GM21619 (cell line): ENCODE results near the gene GP9.
"Not testable (repeated sequence)": the region's sequence is repeated elsewhere in the genome, so short reads cannot be mapped to it uniquely, and the experiment has no call there.

Source experiments
- ATAC-seq: cut with Tn5 transposase; IDR thresholded peaks from one replicate; pipeline ENCODE4 v1.9.1; 2021; ENCODE audit not compliant: unreplicated experiment

The GP9 gene

GRCh38 chr3:129047553-129047839 is 13.1 kb upstream of the GP9 start:
- ATAC-seq: no peak

DNA sequence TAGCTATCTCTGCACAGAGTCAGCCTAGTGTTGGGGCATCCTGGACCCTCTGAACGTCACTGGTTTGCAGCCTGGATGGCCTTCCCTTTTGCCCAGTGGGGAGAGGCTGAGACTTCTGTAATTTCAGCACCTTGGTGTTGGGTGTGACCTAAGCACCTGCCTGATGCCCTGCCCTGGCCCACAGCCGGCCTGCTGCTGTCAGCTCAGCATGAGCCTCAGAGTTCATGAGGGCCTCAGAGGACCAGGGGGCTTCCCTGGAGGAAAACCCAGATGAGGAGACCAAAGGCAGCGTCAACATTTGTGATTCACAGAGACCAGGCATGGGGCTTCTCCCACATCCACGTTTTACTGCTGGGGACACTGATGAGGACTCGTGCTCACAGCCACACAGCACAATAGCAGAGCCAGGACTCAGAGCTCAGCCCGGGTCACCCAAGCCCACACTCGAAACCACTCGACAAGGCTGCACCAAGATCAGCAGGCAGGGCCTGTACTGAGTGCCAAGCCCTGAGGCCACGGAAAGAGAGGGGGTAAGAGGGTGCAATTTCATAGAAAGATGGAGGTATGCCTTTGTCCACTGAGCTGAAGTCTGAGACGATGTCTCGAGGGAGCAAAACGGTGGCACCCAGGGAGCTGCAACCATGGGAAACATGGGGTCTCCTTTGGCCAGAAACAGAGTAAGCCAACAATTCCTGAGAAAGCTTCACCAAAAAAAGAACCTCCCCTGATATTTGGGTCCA is 9.9 kb upstream of the GP9 start:
- no peak for ATAC-seq

DNA sequence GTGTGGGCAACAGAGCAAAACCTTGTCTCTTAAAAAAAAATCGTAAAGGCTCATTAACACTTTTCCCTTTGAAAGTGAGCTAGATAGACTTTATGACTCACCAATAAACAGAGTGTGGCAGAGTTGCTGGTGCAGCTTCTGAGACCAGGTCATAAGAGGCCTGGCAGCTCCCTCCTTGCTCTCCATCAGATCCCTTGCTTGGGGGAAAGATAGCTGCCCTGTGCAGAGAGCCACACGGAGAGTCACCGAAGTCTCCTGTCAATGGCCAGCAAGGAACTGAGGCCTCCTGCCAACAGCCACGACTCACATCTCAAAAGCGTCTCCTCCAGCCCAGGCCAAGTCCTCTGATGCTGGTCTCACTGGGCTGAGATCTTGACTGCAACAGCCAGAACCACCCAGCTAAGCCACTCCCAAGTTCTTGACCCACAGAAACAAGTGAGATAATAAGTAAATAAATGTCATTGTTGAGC is 8.7 kb upstream of the GP9 start:
- ATAC-seq: no peak

- no peak for ATAC-seq
Measured at GRCh38 chr3:129052675-129053074, 7.9 kb upstream of the GP9 start.

DNA sequence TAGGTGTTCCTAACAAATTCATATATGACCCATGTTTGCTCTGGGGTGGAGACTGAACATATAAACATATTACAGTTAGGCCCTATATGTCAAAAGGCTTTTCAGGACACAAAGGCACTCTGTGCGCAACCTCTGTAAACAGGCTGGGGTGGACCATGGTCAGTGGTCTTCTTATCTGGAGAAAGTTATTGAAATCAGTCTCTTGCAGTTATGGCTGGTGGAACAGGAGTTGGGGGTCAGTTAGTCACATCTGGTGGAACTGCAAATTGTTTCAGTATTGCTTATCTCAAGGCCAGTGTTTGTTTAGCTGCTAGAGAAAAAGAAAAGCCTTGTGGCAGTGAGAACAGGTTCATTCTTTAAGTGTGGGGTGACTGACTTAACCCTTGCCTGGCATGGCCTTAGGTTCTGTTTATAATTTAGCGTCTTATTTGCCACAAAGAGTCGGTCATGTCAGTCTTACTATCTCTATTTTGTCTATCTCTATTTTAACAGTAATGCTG is 5.9 kb upstream of the GP9 start:
- no peak for ATAC-seq

DNA sequence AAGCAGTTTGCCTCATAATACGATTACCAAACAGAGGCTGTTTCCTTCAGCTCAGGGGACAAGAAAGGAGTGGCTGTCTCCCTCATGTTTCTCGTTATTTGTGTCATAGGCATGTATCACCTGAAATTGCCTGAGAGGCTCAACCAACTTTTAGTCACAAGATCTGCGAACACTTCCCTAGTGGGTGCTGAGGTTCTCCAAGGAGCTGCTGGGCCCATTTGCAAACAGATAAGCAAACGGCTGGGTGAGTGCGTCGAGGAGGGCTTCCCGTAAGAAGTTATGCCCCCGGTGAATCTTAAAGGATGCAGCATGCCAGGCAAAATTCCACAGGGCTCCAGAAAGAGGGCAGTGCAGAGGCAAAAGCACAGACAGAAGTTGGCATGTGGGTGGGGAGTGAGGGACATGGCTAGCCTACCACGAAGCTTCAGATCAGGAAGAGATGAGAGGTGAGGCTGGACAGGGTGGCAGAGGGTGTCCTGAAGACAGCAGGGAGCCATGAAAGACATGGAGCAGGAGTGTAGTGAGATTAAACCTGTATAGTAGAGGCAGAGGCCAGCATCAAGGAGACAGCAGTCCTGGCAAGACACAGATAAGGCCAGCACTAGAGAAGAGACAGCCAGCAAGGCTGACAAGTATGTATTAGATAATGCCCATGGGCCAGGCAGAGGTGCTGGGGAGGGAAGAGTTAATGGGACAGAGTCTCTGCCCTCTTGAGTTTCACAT is 4.0 kb upstream of the GP9 start:
- no peak for ATAC-seq

GRCh38 chr3:129057249-129057648 is 3.3 kb upstream of the GP9 start:
- ATAC-seq: no peak

GRCh38 chr3:129058441-129059200 is 2.0 kb upstream of the GP9 start:
- ATAC-seq: no peak

- no peak for ATAC-seq
Measured at GRCh38 chr3:129059311-129059958, 1.1 kb upstream of the GP9 start.

- no peak for ATAC-seq
Measured at GRCh38 chr3:129061023-129061887, 676 bp downstream of the GP9 start.

DNA sequence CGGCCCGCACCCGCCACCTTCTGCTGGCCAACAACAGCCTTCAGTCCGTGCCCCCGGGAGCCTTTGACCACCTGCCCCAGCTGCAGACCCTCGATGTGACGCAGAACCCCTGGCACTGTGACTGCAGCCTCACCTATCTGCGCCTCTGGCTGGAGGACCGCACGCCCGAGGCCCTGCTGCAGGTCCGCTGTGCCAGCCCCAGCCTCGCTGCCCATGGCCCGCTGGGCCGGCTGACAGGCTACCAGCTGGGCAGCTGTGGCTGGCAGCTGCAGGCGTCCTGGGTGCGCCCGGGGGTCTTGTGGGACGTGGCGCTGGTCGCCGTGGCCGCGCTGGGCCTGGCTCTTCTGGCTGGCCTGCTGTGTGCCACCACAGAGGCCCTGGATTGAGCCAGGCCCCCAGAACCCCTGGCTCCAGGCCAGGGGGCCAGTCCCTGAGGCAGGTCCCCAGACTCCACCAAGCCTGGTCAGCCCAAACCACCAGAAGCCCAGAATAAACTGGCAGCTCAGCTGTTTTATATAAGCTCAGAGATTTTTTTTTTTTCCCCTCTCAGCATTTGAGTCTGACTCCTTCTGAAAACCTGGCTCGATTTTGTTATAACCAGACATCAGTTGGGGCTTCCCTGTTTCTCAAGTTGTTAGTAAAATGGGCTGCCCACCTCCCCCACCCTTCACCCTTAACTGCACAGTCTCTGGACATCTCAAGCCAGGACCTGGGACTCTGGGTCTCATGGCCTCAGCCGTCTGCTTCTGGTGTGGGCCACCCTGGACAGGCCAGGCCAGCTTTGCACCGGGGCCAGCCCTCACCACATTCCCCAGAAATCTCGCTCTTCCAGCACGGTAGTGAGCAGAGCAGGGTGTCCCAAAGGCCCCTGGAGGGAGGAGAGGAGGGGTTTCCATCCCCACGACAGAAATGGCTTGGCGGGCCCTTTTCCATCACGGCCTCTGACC is 1.6 kb downstream of the GP9 start:
- ATAC-seq: no peak

GRCh38 chr3:129063091-129063640 is 2.6 kb downstream of the GP9 start:
- no peak for ATAC-seq

DNA sequence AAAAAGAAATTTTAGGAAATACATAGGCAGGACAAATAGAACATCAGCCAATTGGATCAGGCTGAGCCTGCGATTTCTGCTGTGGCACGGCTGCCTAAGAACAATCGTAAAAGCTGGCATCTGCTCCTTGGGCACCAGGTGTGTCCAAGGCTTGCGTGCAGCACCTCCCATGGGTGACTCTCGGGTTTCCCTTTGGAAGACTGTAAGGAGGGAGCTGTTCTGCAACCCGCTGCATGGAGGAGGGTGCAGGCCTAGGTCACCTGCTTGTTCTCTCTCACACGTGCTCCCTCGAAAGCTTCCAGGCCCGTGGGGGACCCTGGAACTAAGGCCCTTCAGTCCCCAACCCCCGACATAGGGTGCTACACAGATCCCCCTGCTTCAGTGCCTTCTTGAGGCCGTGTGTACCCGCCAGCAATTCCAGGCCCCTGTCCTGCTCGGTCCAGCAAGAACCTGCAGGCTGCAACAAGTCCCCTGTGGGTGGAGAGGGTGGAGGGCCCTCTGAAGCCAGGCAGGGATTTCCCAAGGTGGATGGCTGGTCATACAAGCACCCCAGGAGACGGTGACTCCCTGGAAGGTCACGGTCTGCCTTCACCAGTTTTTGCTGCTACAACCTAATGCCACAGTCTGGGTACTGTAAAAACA is 3.4 kb downstream of the GP9 start:
- no peak for ATAC-seq

DNA sequence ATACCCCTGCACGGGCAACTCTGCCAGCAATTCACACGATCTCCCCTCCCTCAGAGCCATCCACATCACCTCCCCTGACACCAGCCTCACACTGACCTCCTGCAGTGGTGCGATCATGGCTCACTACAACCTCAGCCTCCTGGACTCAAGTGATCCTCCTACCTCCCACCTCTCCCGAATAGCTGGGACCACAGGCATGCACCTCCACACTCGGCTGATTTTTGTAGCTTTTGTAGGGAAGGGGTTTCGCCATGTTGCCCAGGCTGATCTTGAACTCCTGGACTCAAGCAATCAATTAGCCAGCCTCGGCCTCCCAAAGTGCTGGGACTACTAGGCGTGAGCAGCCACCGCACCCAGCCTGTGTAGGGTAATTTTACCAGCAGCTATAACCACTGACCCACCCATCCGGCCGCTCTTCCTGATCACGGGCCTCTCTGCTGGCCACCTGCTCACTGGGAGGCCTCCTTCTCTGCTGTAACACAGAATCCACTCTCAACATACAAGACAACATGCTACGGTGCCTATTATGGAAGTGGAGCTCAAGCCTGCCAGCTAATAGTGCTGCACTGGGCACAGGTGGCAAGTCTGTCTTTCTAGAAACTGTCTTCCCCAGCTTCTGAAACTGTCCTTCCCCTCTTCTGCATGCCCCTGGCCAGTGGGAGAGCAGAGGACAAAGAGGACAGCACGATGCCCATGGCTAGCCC is 4.6 kb downstream of the GP9 start:
- ATAC-seq: no peak

GRCh38 chr3:129065720-129066073 is 5.1 kb downstream of the GP9 start:
- no peak for ATAC-seq

DNA sequence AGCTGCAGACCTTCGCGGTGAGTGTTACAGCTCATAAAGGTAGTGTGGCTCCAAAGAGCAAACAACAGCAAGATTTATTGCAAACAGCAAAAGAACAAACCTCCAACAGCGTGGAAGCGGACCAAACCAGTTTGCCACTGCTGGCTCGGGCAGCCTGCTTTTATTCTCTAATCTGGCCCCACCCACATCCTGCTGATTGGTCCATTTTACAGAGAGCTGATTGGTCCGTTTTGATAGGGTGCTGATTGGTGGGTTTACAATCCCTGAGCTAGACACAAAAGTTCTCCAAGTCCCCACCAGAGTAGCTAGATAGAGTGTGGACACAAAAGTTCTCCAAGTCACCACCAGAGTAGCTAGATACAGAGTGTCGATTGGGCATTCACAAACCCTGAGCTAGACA is 7.1 kb downstream of the GP9 start:
- ATAC-seq: not testable (repeated sequence)

- ATAC-seq: no peak
Measured at GRCh38 chr3:129068291-129068886, 7.8 kb downstream of the GP9 start.
